Neural progenitor cell (in vitro differentiated cells): ENCODE measurements around the gene LYRM4. TPM values are rescaled to one million over a fixed set of nuclear protein-coding genes. Genes with fewer than 3 reads are reported as not detected.
A peak's percentile ranks its signal among the peaks of the same experiment; 100 is the strongest.

Source experiments
- DNase-seq: peaks from one replicate; pipeline ENCODE4 v3.0.0-alpha.2; 2016; ENCODE audit warnings: low spot score
- H2AFZ ChIP-seq: fragments of 200-600 bp; sonication (generic); replicated peaks from 2 replicates; pipeline ENCODE4 v1.6.1; 2016; ENCODE audit warnings: antibody characterized with exemption
- H3F3A ChIP-seq: fragments of 200-600 bp; sonication (generic); 2 replicates; pipeline ENCODE4 v1.6.1; 2016; ENCODE audit warnings: antibody characterized with exemption, low read depth
- H3K27ac ChIP-seq: fragments of 200-600 bp; sonication (generic); 2 replicates; pipeline ENCODE4 v1.5.1; 2016; ENCODE audit warnings: mild to moderate bottlenecking
- H3K27me3 ChIP-seq: fragments of 200-600 bp; sonication (generic); 2 replicates; pipeline ENCODE4 v1.6.1; 2016; ENCODE audit warnings: mild to moderate bottlenecking, moderate library complexity
- H3K36me3 ChIP-seq: fragments of 200-600 bp; sonication (generic); 2 replicates; pipeline ENCODE4 v1.5.1; 2016
- H3K4me1 ChIP-seq: fragments of 200-600 bp; sonication (generic); 2 replicates; pipeline ENCODE4 v1.6.1; 2016; ENCODE audit warnings: mixed run types
- H3K4me2 ChIP-seq: fragments of 200-600 bp; sonication (generic); 2 replicates; pipeline ENCODE4 v1.6.1; 2016
- H3K4me3 ChIP-seq: fragments of 200-600 bp; sonication (generic); 2 replicates; pipeline ENCODE4 v1.5.1; 2016
- H3K79me2 ChIP-seq: fragments of 200-600 bp; sonication (generic); 2 replicates; pipeline ENCODE4 v1.6.1; 2016; ENCODE audit warnings: low read depth
- H3K9ac ChIP-seq: fragments of 200-600 bp; sonication (generic); 2 replicates; pipeline ENCODE4 v1.6.1; 2016
- H3K9me3 ChIP-seq: fragments of 200-600 bp; sonication (generic); 2 replicates; pipeline ENCODE4 v1.5.1; 2016; ENCODE audit warnings: low read depth
- H4K20me1 ChIP-seq: fragments of 200-600 bp; sonication (generic); 2 replicates; pipeline ENCODE4 v1.6.1; 2016; ENCODE audit warnings: low read depth
- H3K27ac Mint-ChIP-seq: 3 replicates; pipeline ENCODE4 v1.8.0; 2021; ENCODE audit warnings: mixed read lengths
- H3K27me3 Mint-ChIP-seq: 2 replicates; pipeline ENCODE4 v1.8.0; 2022; ENCODE audit warnings: low read depth, mild to moderate bottlenecking, inconsistent platforms, moderate library complexity, mixed read lengths; ENCODE audit not compliant: insufficient read depth
- H3K36me3 Mint-ChIP-seq: 3 replicates; pipeline ENCODE4 v1.8.0; 2021; ENCODE audit warnings: mixed read lengths
- H3K4me1 Mint-ChIP-seq: 3 replicates; pipeline ENCODE4 v1.8.0; 2021; ENCODE audit warnings: mixed read lengths
- H3K4me3 Mint-ChIP-seq: 3 replicates; pipeline ENCODE4 v1.8.0; 2021; ENCODE audit warnings: mild to moderate bottlenecking, moderate library complexity, mixed read lengths
- H3K9me3 Mint-ChIP-seq: 3 replicates; pipeline ENCODE4 v1.8.0; 2020; ENCODE audit warnings: mixed read lengths
- CTCF ChIP-seq: fragments of 200-600 bp; sonication (generic); IDR thresholded peaks from 2 replicates; pipeline ENCODE4 v1.5.1; 2017; ENCODE audit warnings: antibody characterized with exemption, mild to moderate bottlenecking
- EZH2 ChIP-seq: fragments of 200-600 bp; sonication (generic); IDR thresholded peaks from 2 replicates; pipeline ENCODE4 v1.6.1; 2017; ENCODE audit warnings: antibody characterized with exemption, mild to moderate bottlenecking, moderate library complexity
- EZH2phosphoT487 ChIP-seq: fragments of 200-600 bp; sonication (generic); IDR thresholded peaks from 2 replicates; pipeline ENCODE4 v1.6.1; 2017; ENCODE audit warnings: antibody characterized with exemption
- total RNA-seq: library from RNA; depleted of rRNA; stranded (reverse); fragments of >200 nt; gene quantifications from 2 replicates; pipeline ENCODE4 v1.2.3, GENCODE V29; 2015; ENCODE audit warnings: low replicate concordance

The LYRM4 gene
- total RNA-seq, 1 donor from 2014 or later, result 23.9 TPM

- Histone ChIP-seq H3K4me3 (no peak overlapping the region), H3K4me1 (peaks cover 41% of the 10 kb centered on the region), H3K9ac (no peak overlapping the region), H3K79me2 (no peaks in the 10 kb centered on the region), H3K9me3 (no peaks in the 10 kb centered on the region), H3F3A (peaks cover 6% of the 10 kb centered on the region), H3K27ac (no peak overlapping the region), H3K27me3 (no peaks in the 10 kb centered on the region), H3K4me2 (peak overlapping the region; percentile 45), H2AFZ (no peak overlapping the region), H4K20me1 (peaks cover 16% of the 10 kb centered on the region), H3K36me3 (no peaks in the 10 kb centered on the region)
- no peaks in the 10 kb centered on the region for H3K36me3 Mint-ChIP-seq
- peaks cover 60% of the 10 kb centered on the region for H3K4me1 Mint-ChIP-seq
- DNase-seq, result peak; percentile 71
- H3K4me3 Mint-ChIP-seq, result no peak overlapping the region
- TF ChIP-seq EZH2, result no peak
- TF ChIP-seq CTCF, result peak; percentile 82
- no peaks in the 10 kb centered on the region for H3K9me3 Mint-ChIP-seq
- no peak overlapping the region for H3K27ac Mint-ChIP-seq
- peaks cover 2% of the 10 kb centered on the region for H3K27me3 Mint-ChIP-seq
Observed at GRCh38 chr6:5174756-5175549, 85.8 kb downstream of the LYRM4 start.

- Histone ChIP-seq H4K20me1 (peaks cover 16% of the 10 kb centered on the region), H2AFZ (no peak overlapping the region), H3K27me3 (no peaks in the 10 kb centered on the region), H3K36me3 (no peaks in the 10 kb centered on the region), H3K79me2 (no peaks in the 10 kb centered on the region), H3K4me2 (peak overlapping the region; percentile 45), H3F3A (peaks cover 6% of the 10 kb centered on the region), H3K27ac (no peak overlapping the region), H3K4me1 (peaks cover 41% of the 10 kb centered on the region), H3K9me3 (no peaks in the 10 kb centered on the region), H3K9ac (no peak overlapping the region), H3K4me3 (no peak overlapping the region)
- Mint-ChIP-seq H3K4me3 (peak overlapping the region; percentile 42), H3K4me1 (peaks cover 60% of the 10 kb centered on the region), H3K36me3 (no peaks in the 10 kb centered on the region), H3K9me3 (no peaks in the 10 kb centered on the region), H3K27ac (peak overlapping the region; percentile 93), H3K27me3 (peaks cover 2% of the 10 kb centered on the region)
- no peak for DNase-seq
- TF ChIP-seq CTCF (no peak), EZH2phosphoT487 (no peak), EZH2 (no peak)
Observed at GRCh38 chr6:5174244-5174643, 86.5 kb downstream of the LYRM4 start.

- peaks cover 2% of the 10 kb centered on the region for H3K27me3 Mint-ChIP-seq
- no peaks in the 10 kb centered on the region for H3K9me3 Mint-ChIP-seq
- peaks cover 6% of the 10 kb centered on the region for H3F3A ChIP-seq
- peak overlapping the region; percentile 42 for H3K4me3 Mint-ChIP-seq
- TF ChIP-seq EZH2, result no peak
- no peak for TF ChIP-seq CTCF
- TF ChIP-seq EZH2phosphoT487, result no peak
- peak overlapping the region; percentile 93 for H3K27ac Mint-ChIP-seq
- H3K27ac ChIP-seq, result no peak overlapping the region
- H3K4me1 ChIP-seq, result peaks cover 41% of the 10 kb centered on the region
- H3K79me2 ChIP-seq, result no peaks in the 10 kb centered on the region
- H3K27me3 ChIP-seq, result no peaks in the 10 kb centered on the region
- H3K36me3 Mint-ChIP-seq, result no peaks in the 10 kb centered on the region
- peaks cover 16% of the 10 kb centered on the region for H4K20me1 ChIP-seq
- DNase-seq, result no peak
- H3K36me3 ChIP-seq, result no peaks in the 10 kb centered on the region
- no peak overlapping the region for H3K9ac ChIP-seq
- peaks cover 60% of the 10 kb centered on the region for H3K4me1 Mint-ChIP-seq
- H2AFZ ChIP-seq, result no peak overlapping the region
- no peaks in the 10 kb centered on the region for H3K9me3 ChIP-seq
- H3K4me3 ChIP-seq, result no peak overlapping the region
- H3K4me2 ChIP-seq, result peak overlapping the region; percentile 45
Observed at GRCh38 chr6:5173810-5174209, 86.9 kb downstream of the LYRM4 start.
